IMR-90 (cell line): ENCODE results near the gene VWDE. TPM values are rescaled to one million over a fixed set of nuclear protein-coding genes. Genes with fewer than 3 reads are reported as not detected.
"Not testable (repeated sequence)": the region's sequence is repeated elsewhere in the genome, so short reads cannot be mapped to it uniquely, and the experiment has no call there.

ENCODE experiments used
- ATAC-seq: fragments of 200-7000 bp; cut with Tn5 transposase; 2 replicates; pipeline ENCODE4 v1.9.1; 2020; ENCODE audit warnings: low read depth, mild to moderate bottlenecking, moderate library complexity
- BruUV-seq: library from RNA; stranded (reverse); fragments of 400-500 nt; replicated peaks from 2 replicates; lab custom pipeline; 2021; lab: Mats Ljungman, UMichigan
- CTCF ChIA-PET: fragments of 300-600 bp; formaldehyde crosslinking; extraction: SDS; loops from one replicate; lab custom pipeline; 2021; ENCODE audit warnings: antibody characterized with exemption; lab: Yijun Ruan, JAX
- POLR2A ChIA-PET: fragments of 300-600 bp; sonication (Branson Sonifier 250); formaldehyde crosslinking; loops from one replicate; lab custom pipeline; 2022; ENCODE audit warnings: antibody characterized with exemption; ENCODE audit not compliant: unreplicated experiment; lab: Charles Lee
- DNase-seq: peaks from one replicate; pipeline ENCODE4 v3.0.0; 2013
- H2AFZ ChIP-seq: replicated peaks from 2 replicates; pipeline ENCODE3; 2013; ENCODE audit warnings: low read length, mild to moderate bottlenecking; ENCODE audit not compliant: poor library complexity
- H2AK5ac ChIP-seq: 2 replicates; pipeline ENCODE4 v1.6.1; 2013; ENCODE audit warnings: low read depth, low read length, inconsistent platforms
- H2AK9ac ChIP-seq: replicated peaks from 2 replicates; pipeline ENCODE3; 2013; ENCODE audit warnings: mild to moderate bottlenecking, low read depth, low read length, moderate library complexity; ENCODE audit not compliant: poor library complexity
- H2BK120ac ChIP-seq: 2 replicates; pipeline ENCODE4 v1.6.1; 2013; ENCODE audit warnings: low read depth, low read length, inconsistent platforms
- H2BK15ac ChIP-seq: 3 replicates; pipeline ENCODE4 v1.6.1; 2013; ENCODE audit warnings: low read depth, low read length, inconsistent platforms
- H2BK20ac ChIP-seq: 2 replicates; pipeline ENCODE4 v1.6.1; 2013; ENCODE audit warnings: low read depth, mild to moderate bottlenecking, inconsistent platforms, low read length, moderate library complexity
- H2BK5ac ChIP-seq: 2 replicates; pipeline ENCODE4 v1.6.1; 2013; ENCODE audit warnings: mild to moderate bottlenecking, low read depth, low read length, inconsistent platforms; ENCODE audit not compliant: poor library complexity, severe bottlenecking
- H3K14ac ChIP-seq: replicated peaks from 2 replicates; pipeline ENCODE4 v1.6.1; 2013; ENCODE audit warnings: low read depth, low read length, inconsistent platforms
- H3K18ac ChIP-seq: 2 replicates; pipeline ENCODE4 v1.6.1; 2013; ENCODE audit warnings: low read depth, low read length, control low read depth
- H3K23ac ChIP-seq: 2 replicates; pipeline ENCODE4 v1.6.1; 2013; ENCODE audit warnings: low read depth, low read length, inconsistent platforms
- H3K27ac ChIP-seq: 2 replicates; pipeline ENCODE4 v1.5.1; 2013; ENCODE audit warnings: mild to moderate bottlenecking, control low read depth, low read length; ENCODE audit not compliant: insufficient read depth
- H3K27me3 ChIP-seq: 2 replicates; pipeline ENCODE4 v1.6.1; 2013; ENCODE audit warnings: low read length; ENCODE audit not compliant: control insufficient read depth, insufficient read depth
- H3K36me3 ChIP-seq: 2 replicates; pipeline ENCODE4 v1.6.1; 2013; ENCODE audit warnings: low read length, mixed read lengths; ENCODE audit not compliant: control insufficient read depth, insufficient read depth
- H3K4ac ChIP-seq: 2 replicates; pipeline ENCODE4 v1.6.1; 2013; ENCODE audit warnings: low read depth, low read length, inconsistent platforms
- H3K4me1 ChIP-seq: 2 replicates; pipeline ENCODE4 v1.6.1; 2013; ENCODE audit warnings: low read length, mixed read lengths; ENCODE audit not compliant: control insufficient read depth, insufficient read depth
- H3K4me2 ChIP-seq: 2 replicates; pipeline ENCODE4 v1.6.1; 2013; ENCODE audit warnings: low read depth, mild to moderate bottlenecking, control low read depth, low read length, moderate library complexity
- H3K4me3 ChIP-seq: 2 replicates; pipeline ENCODE4 v1.5.1; 2013; ENCODE audit warnings: low read depth, mild to moderate bottlenecking, control low read depth, low read length, moderate library complexity; ENCODE audit not compliant: insufficient read depth
- H3K56ac ChIP-seq: 2 replicates; pipeline ENCODE4 v1.6.1; 2013; ENCODE audit warnings: low read length, inconsistent platforms; ENCODE audit not compliant: insufficient read depth; ENCODE audit errors: extremely low read depth
- H3K79me1 ChIP-seq, 2 experiments: 2 replicates each; pipeline ENCODE4 v1.6.1; 2013; ENCODE audit warnings: low read length in 2 of 2, inconsistent platforms in 1 of 2, low read depth in 1 of 2
- H3K9ac ChIP-seq: 2 replicates; pipeline ENCODE4 v1.6.1; 2013; ENCODE audit warnings: low read depth, low read length, control low read depth
- H3K9me1 ChIP-seq: 2 replicates; pipeline ENCODE4 v1.6.1; 2013; ENCODE audit warnings: low read length, inconsistent platforms; ENCODE audit not compliant: insufficient read depth
- H3K9me3 ChIP-seq: 2 replicates; pipeline ENCODE4 v1.6.1; 2013; ENCODE audit warnings: low read length; ENCODE audit not compliant: control insufficient read depth, insufficient read depth
- H4K20me1 ChIP-seq: 2 replicates; pipeline ENCODE4 v1.6.1; 2013; ENCODE audit warnings: low read length, inconsistent platforms; ENCODE audit not compliant: insufficient read depth
- H4K5ac ChIP-seq: 2 replicates; pipeline ENCODE4 v1.6.1; 2013; ENCODE audit warnings: mild to moderate bottlenecking, low read depth, low read length, control low read depth
- H4K8ac ChIP-seq, 2 experiments: 2 replicates each; pipeline ENCODE4 v1.6.1; 2013; ENCODE audit warnings: low read depth in 2 of 2, low read length in 2 of 2, control low read depth in 1 of 2, inconsistent platforms in 1 of 2
- H4K91ac ChIP-seq: 2 replicates; pipeline ENCODE4 v1.6.1; 2013; ENCODE audit warnings: low read depth, low read length, inconsistent platforms; ENCODE audit not compliant: insufficient read depth
- CEBPB ChIP-seq: IDR thresholded peaks from 2 replicates; pipeline ENCODE4 v1.6.1; 2012; ENCODE audit warnings: low read depth, low read length, improper control_type of control experiment
- CHD1 ChIP-seq: IDR thresholded peaks from 2 replicates; pipeline ENCODE4 v1.6.1; 2012; ENCODE audit warnings: low read depth, low read length, improper control_type of control experiment
- FOS ChIP-seq: fragments of 150-350 bp; IDR thresholded peaks from 2 replicates; pipeline ENCODE4 v1.6.1; 2016; ENCODE audit warnings: low read depth, low read length
- MAFK ChIP-seq: IDR thresholded peaks from 2 replicates; pipeline ENCODE4 v1.6.1; 2012; ENCODE audit warnings: low read depth, low read length, improper control_type of control experiment
- NFE2L2 ChIP-seq: fragments of 150-350 bp; IDR thresholded peaks from 2 replicates; pipeline ENCODE4 v1.6.1; 2016; ENCODE audit warnings: low read depth, mild to moderate bottlenecking, low read length
- WGBS, 2 experiments: methylation state at CpG; one replicate each; pipeline versions ENCODE4 v1.1.5 to v1.1.7; 2013; ENCODE audit warnings: missing lambda C conversion rate in 2 of 2; ENCODE audit not compliant: insufficient read length in 1 of 2; ENCODE audit errors: extremely low coverage in 2 of 2; 5-methylcytosine and 5-hydroxymethylcytosine counted together
- dilution Hi-C: fragments of 300-500 bp; cut with HindIII; formaldehyde crosslinking; loops from one replicate; pipeline ENCODE4 v1.14.3; 2018; ENCODE audit warnings: low sequenced_read_pairs; ENCODE audit not compliant: unreplicated experiment
- in situ Hi-C: fragments of 300-500 bp; cut with MboI; formaldehyde crosslinking; loops from 3 replicates; pipeline ENCODE4 v1.14.3; 2019; ENCODE audit warnings: low sequenced_read_pairs, inconsistent platforms, mixed read lengths
- intact Hi-C: fragments of 100-400 bp; cut with micrococcal nuclease; formaldehyde crosslinking; loops from 2 replicates; pipeline ENCODE4 v1.10.0; 2022
- polyA plus RNA-seq, 3 experiments: library from polyadenylated mRNA; depleted of rRNA; stranded (reverse); fragments of >200 nt; gene quantifications; 2 replicates each; pipeline ENCODE4 v1.2.3, GENCODE V29; 2012; ENCODE audit warnings: low replicate concordance in 1 of 3
- total RNA-seq: library from RNA; depleted of rRNA; stranded (reverse); fragments of >200 nt; gene quantifications from 2 replicates; pipeline ENCODE4 v1.2.3, GENCODE V29; 2012

Gene VWDE
- total and polyA plus RNA-seq, 2 of the 4 experiments (the other 2 are of a cell fraction) = 0.05 to 0.18 TPM

DNA sequence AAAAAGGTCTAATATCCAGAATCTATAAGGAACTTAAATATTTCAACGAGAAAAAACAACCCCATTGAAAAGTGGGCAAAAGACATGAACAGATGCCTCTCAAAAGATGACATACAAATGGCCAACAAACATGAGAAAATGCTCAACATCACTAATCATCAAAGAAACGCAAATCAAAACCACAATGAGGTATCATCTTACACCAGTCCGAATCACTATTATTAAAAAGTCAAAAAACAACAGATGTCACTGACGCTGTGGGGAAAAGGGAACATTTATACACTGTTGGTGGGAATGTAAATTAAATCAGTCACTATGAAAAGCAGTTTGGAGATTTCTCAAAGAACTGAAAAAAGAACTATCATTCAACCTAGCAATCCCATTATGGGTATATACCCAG is 6.0 kb downstream of the VWDE start:
- BruUV-seq = no TSS peak
- CTCF ChIA-PET = no interaction called here

DNA sequence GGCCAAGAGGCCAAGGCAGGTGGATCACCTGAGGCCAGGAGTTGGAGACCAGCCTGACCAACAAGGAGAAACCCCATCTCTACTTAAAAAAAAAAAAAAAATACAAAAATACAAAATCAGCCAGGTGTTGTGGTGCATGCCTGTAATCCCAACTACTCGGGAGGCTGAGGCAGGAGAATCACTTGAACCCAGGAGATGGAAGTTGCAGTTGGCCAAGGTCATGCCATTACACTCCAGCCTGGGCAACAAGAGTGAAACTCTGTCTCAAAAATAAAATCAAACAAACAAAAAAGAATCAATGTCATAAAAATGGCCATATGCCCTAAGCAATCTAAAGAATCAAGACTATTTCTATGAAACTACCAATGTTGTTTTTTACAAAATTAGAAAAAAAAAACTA is 7.0 kb downstream of the VWDE start:
- H3K23ac ChIP-seq, H3K18ac ChIP-seq, H4K91ac ChIP-seq, H2BK120ac ChIP-seq, DNase-seq, H3K36me3 ChIP-seq, POLR2A ChIA-PET, H3K4ac ChIP-seq, H4K20me1 ChIP-seq, H4K8ac ChIP-seq, H3K9me3 ChIP-seq, intact Hi-C loops, H3K4me2 ChIP-seq, H3K79me1 ChIP-seq, H3K27ac ChIP-seq, H3K14ac ChIP-seq, H3K4me3 ChIP-seq, ATAC-seq, dilution Hi-C loops, H2AFZ ChIP-seq, H2AK9ac ChIP-seq, H3K4me1 ChIP-seq, H2BK5ac ChIP-seq, BruUV-seq, H3K9me1 ChIP-seq, H2AK5ac ChIP-seq, H2BK15ac ChIP-seq, H3K56ac ChIP-seq, CTCF ChIA-PET, H2BK20ac ChIP-seq, H3K9ac ChIP-seq, H3K27me3 ChIP-seq, H4K5ac ChIP-seq: not testable (repeated sequence)
- no CpG with 5 or more reads among the region's 1 CpG for WGBS, 2 experiments
- in situ Hi-C loops = loop anchor here (25.0 kb wide), 1 partner anchor 91 kb away; no protein-coding TSS in a partner anchor

More for the DNA sequence above, 6.0 kb downstream of the VWDE start:
- H3K27me3 ChIP-seq = no peaks in the 10 kb centered on the region
- intact Hi-C loops = no loop called here
- no peak overlapping the region for H2BK5ac ChIP-seq
- H2BK15ac ChIP-seq = no peak overlapping the region
- H3K4ac ChIP-seq = no peak overlapping the region
- H2AFZ ChIP-seq = no peak overlapping the region
- H3K56ac ChIP-seq = no peak overlapping the region
- no peak overlapping the region for H2BK20ac ChIP-seq
- in situ Hi-C loops = loop anchor here (25.0 kb wide), 1 partner anchor 90 kb away; no protein-coding TSS in a partner anchor
- POLR2A ChIA-PET = no interaction called here
- no peaks in the 10 kb centered on the region for H3K9me1 ChIP-seq
- no peak overlapping the region for H3K18ac ChIP-seq
- no peak for ATAC-seq
- H3K4me2 ChIP-seq = no peak overlapping the region
- H2AK9ac ChIP-seq = no peak overlapping the region
- H4K8ac ChIP-seq = no peak overlapping the region
- no CpG with 5 or more reads among the region's 4 CpGs for WGBS, 2 experiments
- H3K9ac ChIP-seq = no peak overlapping the region
- H3K27ac ChIP-seq = no peak overlapping the region
- no peak overlapping the region for H4K5ac ChIP-seq
- H3K36me3 ChIP-seq = no peaks in the 10 kb centered on the region
- H2BK120ac ChIP-seq = no peak overlapping the region
- H4K20me1 ChIP-seq = no peaks in the 10 kb centered on the region
- H3K14ac ChIP-seq = no peak overlapping the region
- no peak overlapping the region for H4K91ac ChIP-seq
- no peak overlapping the region for H3K23ac ChIP-seq
- DNase-seq = no peak
- no peak overlapping the region for H3K4me3 ChIP-seq
- dilution Hi-C loops = no loop called here
- no peaks in the 10 kb centered on the region for H3K79me1 ChIP-seq
- no peaks in the 10 kb centered on the region for H3K9me3 ChIP-seq
- H3K4me1 ChIP-seq = no peaks in the 10 kb centered on the region
- TF ChIP-seq CEBPB (no peak), MAFK (no peak), NFE2L2 (no peak), FOS (no peak), CHD1 (no peak)
- no peak overlapping the region for H2AK5ac ChIP-seq
